Measurements from ENCODE around the gene WDR4.
"Not testable (repeated sequence)": the region's sequence is repeated elsewhere in the genome, so short reads cannot be mapped to it uniquely, and the experiment has no call there.

- TF ChIP-seq CTCF, POLR2A (IDR thresholded peaks at IDR 0.05): not testable (repeated sequence)
These were observed 71.9 kb downstream of the WDR4 start for GRCh38 chr21:42807293-42807895.
